NCI-H1092 treated with DMSO at 0.1 percent for 48 hours (cell line): ENCODE results near the gene PRICKLE4.

Experiments used
- DNase-seq: peaks from one replicate; lab custom pipeline; 2025; lab: John Stamatoyannopoulos, UW

PRICKLE4 gene, protein sequence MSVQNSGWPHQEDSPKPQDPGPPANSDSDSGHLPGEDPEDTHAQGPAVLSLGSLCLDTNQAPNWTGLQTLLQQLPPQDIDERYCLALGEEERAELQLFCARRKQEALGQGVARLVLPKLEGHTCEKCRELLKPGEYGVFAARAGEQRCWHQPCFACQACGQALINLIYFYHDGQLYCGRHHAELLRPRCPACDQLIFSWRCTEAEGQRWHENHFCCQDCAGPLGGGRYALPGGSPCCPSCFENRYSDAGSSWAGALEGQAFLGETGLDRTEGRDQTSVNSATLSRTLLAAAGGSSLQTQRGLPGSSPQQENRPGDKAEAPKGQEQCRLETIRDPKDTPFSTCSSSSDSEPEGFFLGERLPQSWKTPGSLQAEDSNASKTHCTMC

GRCh38 chr6:41780551-41781365 is at the start of gene PRICKLE4:
PRICKLE4 (plus strand) TSS chr6:41780782; CDS start chr6:41783474, 2,692 bp downstream.
- DNase-seq: no peak

DNA sequence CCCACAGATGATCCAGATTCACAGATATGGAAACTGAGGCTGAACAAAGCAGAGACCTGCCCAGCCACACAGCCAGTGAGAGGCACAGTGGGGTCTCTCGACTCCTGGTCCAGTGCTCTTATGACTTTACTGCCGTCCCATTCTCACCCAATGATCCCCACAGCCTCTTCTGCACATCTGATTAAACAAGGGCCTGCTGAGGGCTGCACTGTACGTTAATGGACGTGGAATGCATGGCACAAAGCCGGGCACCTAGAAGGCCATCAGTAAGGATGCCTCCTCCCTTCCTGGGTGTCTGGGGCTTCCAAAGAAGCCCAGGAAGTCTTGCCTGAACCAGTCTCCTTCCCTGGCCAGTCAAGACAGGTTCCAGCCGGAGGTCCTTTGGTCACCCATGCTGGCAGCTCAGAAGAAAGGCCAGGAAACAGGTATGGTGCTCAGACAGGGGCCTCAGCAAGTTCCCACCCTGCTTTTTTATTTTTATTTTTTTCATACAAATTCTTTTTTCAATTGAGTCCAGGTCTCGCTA is 49.0 kb upstream of the PRICKLE4 start:
- DNase-seq: no peak

GRCh38 chr6:41732149-41732548 is 48.4 kb upstream of the PRICKLE4 start:
- no peak for DNase-seq

GRCh38 chr6:41732591-41733359 is 47.8 kb upstream of the PRICKLE4 start:
- no peak for DNase-seq

DNA sequence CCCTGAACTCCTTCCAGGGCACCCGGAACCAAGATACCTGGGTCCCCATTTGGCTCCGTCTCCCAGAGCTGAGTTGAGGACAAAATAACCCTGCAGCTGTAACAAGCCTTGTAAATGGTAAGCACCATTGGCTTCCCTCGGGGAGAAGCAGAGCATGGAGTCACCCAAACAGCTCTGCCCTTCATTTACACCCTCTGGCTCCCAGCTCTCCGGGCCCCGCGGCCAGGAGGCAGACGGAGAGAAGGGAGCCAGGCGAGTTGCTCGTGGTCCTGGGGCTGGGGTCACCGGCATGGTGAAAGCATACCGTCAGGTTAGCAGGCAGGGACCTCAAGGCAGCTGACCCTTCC is 47.2 kb upstream of the PRICKLE4 start:
- DNase-seq: no peak

- DNase-seq: peak; percentile 72
Measured at GRCh38 chr6:41733707-41734665, 46.6 kb upstream of the PRICKLE4 start.

DNA sequence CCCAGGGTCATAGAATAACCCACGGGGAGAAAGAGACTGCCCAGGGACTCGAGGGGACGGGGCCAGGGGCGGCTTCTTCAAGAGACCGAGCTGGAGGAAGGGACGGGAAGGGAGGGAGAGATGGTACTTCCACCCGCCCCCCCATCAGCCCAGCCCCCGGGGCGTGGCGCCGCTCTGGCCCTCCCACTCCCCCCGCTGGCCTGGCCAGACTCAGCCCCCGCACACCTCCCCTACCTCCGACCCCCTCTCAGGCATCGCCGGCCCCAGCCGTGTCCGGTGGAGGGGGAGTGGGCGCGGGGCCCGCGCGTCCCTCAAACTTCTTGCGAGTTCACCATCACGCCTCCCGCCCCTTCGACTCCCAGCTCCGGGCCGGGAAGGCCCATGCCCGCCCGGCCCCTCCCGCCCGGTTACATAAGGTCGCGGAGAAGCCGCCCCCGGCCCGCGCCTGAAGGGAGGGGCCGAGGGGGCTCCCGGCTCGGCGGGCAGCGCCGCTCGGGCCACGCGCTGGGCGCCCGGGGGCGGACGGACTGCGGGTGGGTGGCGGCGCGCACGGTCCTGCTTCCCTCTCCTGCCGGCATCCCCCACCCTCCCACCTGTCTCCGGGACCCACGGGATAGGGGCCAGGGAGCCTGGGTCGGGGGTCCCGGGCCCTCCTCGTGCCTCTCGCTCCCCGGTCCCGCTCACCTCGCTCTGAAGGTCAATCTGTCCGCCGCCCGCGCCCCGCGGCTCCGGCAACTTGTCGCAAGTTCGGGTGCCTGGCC is 45.7 kb upstream of the PRICKLE4 start:
- DNase-seq: peak; percentile 41

- peak; percentile 79 for DNase-seq
Measured at GRCh38 chr6:41735427-41736185, 45.0 kb upstream of the PRICKLE4 start, which contains the start of gene TFEB. TFEB (minus strand) TSS chr6:41735608; CDS start chr6:41691213, 44,395 bp downstream.

DNA sequence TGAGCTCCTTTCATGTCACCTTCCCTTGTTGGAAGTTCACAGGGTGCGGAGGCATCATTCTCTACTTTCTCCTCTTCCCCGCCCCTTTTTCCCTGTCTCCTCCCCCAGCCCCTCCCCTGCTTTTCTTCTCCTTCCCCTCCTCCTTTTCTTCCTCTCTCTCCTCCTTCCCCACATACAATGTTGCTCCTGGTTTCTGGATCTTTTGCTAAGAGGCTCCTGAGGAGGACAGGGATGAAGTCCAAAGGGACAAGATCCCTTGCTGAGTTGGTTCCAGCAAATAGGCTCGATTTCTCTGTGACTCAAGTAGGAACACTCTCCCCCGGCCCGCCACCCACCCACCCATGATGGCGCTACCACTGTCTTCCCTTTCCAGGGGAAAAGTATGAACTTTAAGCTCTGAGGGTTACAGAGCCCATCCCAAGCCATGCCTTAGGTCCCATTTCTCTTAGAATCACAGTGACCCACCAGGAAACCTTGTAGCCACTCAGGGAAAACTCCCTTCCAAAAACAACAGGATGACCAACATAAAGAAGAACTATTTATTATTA is 44.3 kb upstream of the PRICKLE4 start:
- DNase-seq: no peak

- no peak for DNase-seq
Measured at GRCh38 chr6:41736800-41737555, 43.6 kb upstream of the PRICKLE4 start.

- DNase-seq: no peak
Measured at GRCh38 chr6:41737591-41738130, 42.9 kb upstream of the PRICKLE4 start.

- no peak for DNase-seq
Measured at GRCh38 chr6:41739041-41739440, 41.5 kb upstream of the PRICKLE4 start.

GRCh38 chr6:41740366-41741162 is 40.0 kb upstream of the PRICKLE4 start:
- DNase-seq: no peak

GRCh38 chr6:41741625-41742490 is 38.7 kb upstream of the PRICKLE4 start:
- no peak for DNase-seq

DNA sequence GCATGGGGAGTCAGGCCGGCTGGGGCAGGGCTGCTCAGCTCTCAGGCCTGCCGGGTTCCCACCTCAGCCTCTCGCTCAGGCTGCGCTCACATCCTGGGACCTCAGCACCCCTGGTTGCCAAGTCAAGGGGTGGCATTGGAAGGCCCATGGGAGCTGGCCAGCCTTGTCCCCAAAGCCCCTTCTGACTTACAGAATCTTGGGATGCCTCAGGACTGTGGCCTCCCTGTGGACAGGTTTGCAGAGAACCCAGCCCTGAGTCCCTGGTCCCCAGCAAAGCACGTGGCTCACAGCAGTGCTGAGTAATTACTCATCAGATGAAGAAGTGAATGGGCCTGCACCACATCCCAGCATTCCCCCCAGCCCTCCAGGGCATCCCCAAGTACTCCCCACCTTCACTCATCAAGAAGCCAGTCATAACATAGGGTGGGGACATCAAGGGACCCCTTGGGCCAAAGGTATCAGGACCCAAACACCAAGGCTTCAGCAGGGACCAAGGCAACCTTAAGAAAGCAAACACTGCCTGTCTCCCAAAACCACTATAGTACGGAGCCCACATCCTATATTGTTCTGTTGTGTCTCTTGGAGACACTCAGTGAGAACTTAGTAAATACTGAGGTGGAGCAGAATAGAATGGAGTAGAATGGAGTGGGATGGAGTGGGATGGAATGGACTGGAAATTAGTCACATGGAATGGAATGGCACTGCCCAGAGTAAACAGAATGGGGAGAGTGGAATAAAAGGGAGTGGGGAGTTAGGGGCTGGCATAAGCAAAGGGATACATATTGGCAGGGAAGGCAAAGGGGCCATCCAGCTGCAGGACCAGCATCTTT is 37.0 kb upstream of the PRICKLE4 start:
- DNase-seq: no peak
